Hepatocyte (in vitro differentiated cells): ENCODE measurements around the gene GRID1. TPM values are rescaled to one million over a fixed set of nuclear protein-coding genes. Genes with fewer than 3 reads are reported as not detected.

ENCODE experiments used
- DNase-seq: peaks from one replicate; pipeline ENCODE4 v3.0.0-alpha.2; 2016; ENCODE audit warnings: low spot score
- H2AFZ ChIP-seq: fragments of 200-600 bp; sonication (generic); 2 replicates; pipeline ENCODE4 v1.6.0; 2016; ENCODE audit warnings: antibody characterized with exemption, mild to moderate bottlenecking
- H3K27ac ChIP-seq: fragments of 200-600 bp; sonication (generic); 2 replicates; pipeline ENCODE4 v1.5.1; 2016; ENCODE audit warnings: mild to moderate bottlenecking
- H3K27me3 ChIP-seq: fragments of 200-600 bp; sonication (generic); 2 replicates; pipeline ENCODE4 v1.6.1; 2016
- H3K36me3 ChIP-seq: fragments of 200-600 bp; sonication (generic); replicated peaks from 2 replicates; pipeline ENCODE4 v1.5.1; 2016; ENCODE audit warnings: low read depth; ENCODE audit not compliant: insufficient read depth
- H3K4me1 ChIP-seq: fragments of 200-600 bp; sonication (generic); 2 replicates; pipeline ENCODE4 v1.5.1; 2016; ENCODE audit warnings: mild to moderate bottlenecking, moderate library complexity; ENCODE audit not compliant: insufficient read depth
- H3K4me2 ChIP-seq: fragments of 200-600 bp; sonication (generic); 2 replicates; pipeline ENCODE4 v1.6.0; 2016
- H3K4me3 ChIP-seq: fragments of 200-600 bp; sonication (generic); 2 replicates; pipeline ENCODE4 v1.5.1; 2016; ENCODE audit warnings: mild to moderate bottlenecking
- H3K79me2 ChIP-seq: fragments of 200-600 bp; sonication (generic); 2 replicates; pipeline ENCODE4 v1.6.0; 2017; ENCODE audit warnings: mild to moderate bottlenecking
- H3K9me2 ChIP-seq: fragments of 200-600 bp; sonication (generic); replicated peaks from 2 replicates; pipeline ENCODE4 v1.6.0; 2017; ENCODE audit warnings: mild to moderate bottlenecking; ENCODE audit not compliant: insufficient read depth
- H3K9me3 ChIP-seq: fragments of 200-600 bp; sonication (generic); 2 replicates; pipeline ENCODE4 v1.5.1; 2016; ENCODE audit warnings: low read depth, mild to moderate bottlenecking
- H4K20me1 ChIP-seq: fragments of 200-600 bp; sonication (generic); 2 replicates; pipeline ENCODE4 v1.6.0; 2016; ENCODE audit warnings: mild to moderate bottlenecking; ENCODE audit not compliant: insufficient read depth, poor library complexity, severe bottlenecking
- CTCF ChIP-seq: fragments of 200-600 bp; sonication (generic); IDR thresholded peaks from 2 replicates; pipeline ENCODE4 v1.5.1; 2016; ENCODE audit warnings: antibody characterized with exemption, mild to moderate bottlenecking; ENCODE audit not compliant: poor library complexity
- EZH2 ChIP-seq: fragments of 200-600 bp; sonication (generic); IDR thresholded peaks from 2 replicates; pipeline ENCODE4 v1.6.1; 2016; ENCODE audit warnings: antibody characterized with exemption, mild to moderate bottlenecking, borderline replicate concordance
- EZH2phosphoT487 ChIP-seq: fragments of 200-600 bp; sonication (generic); IDR thresholded peaks from one replicate; pipeline ENCODE4 v1.6.1; 2018; ENCODE audit warnings: antibody characterized with exemption, mild to moderate bottlenecking, low read depth, moderate library complexity; ENCODE audit not compliant: unreplicated experiment, severe bottlenecking
- WGBS: methylation state at CpG from one replicate; pipeline ENCODE4 v1.1.6; 2016; ENCODE audit warnings: low lambda C conversion rate; ENCODE audit errors: missing lambda C conversion rate; 5-methylcytosine and 5-hydroxymethylcytosine counted together
- polyA plus RNA-seq: library from polyadenylated mRNA; unstranded; fragments of >200 nt; fragmentation: Nextera tagmentation; extraction: Ambion mirVana; gene quantifications from 2 replicates; pipeline ENCODE4 v1.2.1, GENCODE V29; 2016
- total RNA-seq: library from RNA; depleted of rRNA; stranded (reverse); fragments of >200 nt; gene quantifications from 2 replicates; pipeline ENCODE4 v1.2.3, GENCODE V29; 2014

GRID1 gene
- total and polyA plus RNA-seq, 2 experiments from 2014 or later = 0.07 to 0.37 TPM

GRCh38 chr10:86060386-86061277, 306.0 kb downstream of the GRID1 start:
- WGBS = 83% methylated on average over 9 of the region's 9 CpGs
- no peaks in the 10 kb centered on the region for H3K4me1 ChIP-seq
- no peak overlapping the region for H3K4me2 ChIP-seq
- DNase-seq = no peak
- no peaks in the 10 kb centered on the region for H3K27me3 ChIP-seq
- H3K9me3 ChIP-seq = no peaks in the 10 kb centered on the region
- H3K4me3 ChIP-seq = no peak overlapping the region
- H3K27ac ChIP-seq = no peak overlapping the region
- no peak overlapping the region for H2AFZ ChIP-seq
- no peaks in the 10 kb centered on the region for H3K79me2 ChIP-seq
- no peaks in the 10 kb centered on the region for H3K9me2 ChIP-seq
- no peak for TF ChIP-seq CTCF
- TF ChIP-seq EZH2 = no peak
- TF ChIP-seq EZH2phosphoT487 = no peak
- no peaks in the 10 kb centered on the region for H3K36me3 ChIP-seq
- no peaks in the 10 kb centered on the region for H4K20me1 ChIP-seq

GRCh38 chr10:86059892-86060291, 306.7 kb downstream of the GRID1 start:
- Histone ChIP-seq H2AFZ (no peak overlapping the region), H3K9me2 (no peaks in the 10 kb centered on the region), H3K4me2 (no peak overlapping the region), H3K79me2 (no peaks in the 10 kb centered on the region), H3K27ac (no peak overlapping the region), H3K4me1 (no peaks in the 10 kb centered on the region), H3K4me3 (no peak overlapping the region), H3K36me3 (no peaks in the 10 kb centered on the region), H3K27me3 (no peaks in the 10 kb centered on the region), H3K9me3 (no peaks in the 10 kb centered on the region), H4K20me1 (no peaks in the 10 kb centered on the region)
- no peak for DNase-seq
- WGBS = 88% methylated on average over 3 of the region's 3 CpGs
- TF ChIP-seq EZH2phosphoT487 (no peak), CTCF (no peak), EZH2 (no peak)

GRCh38 chr10:86058964-86059363, 307.6 kb downstream of the GRID1 start:
- no peak overlapping the region for H2AFZ ChIP-seq
- no peak overlapping the region for H3K27ac ChIP-seq
- no peaks in the 10 kb centered on the region for H3K4me1 ChIP-seq
- H3K9me2 ChIP-seq = no peaks in the 10 kb centered on the region
- no peak for DNase-seq
- no peak overlapping the region for H3K4me3 ChIP-seq
- no peaks in the 10 kb centered on the region for H3K9me3 ChIP-seq
- H3K4me2 ChIP-seq = no peak overlapping the region
- H3K79me2 ChIP-seq = no peaks in the 10 kb centered on the region
- TF ChIP-seq CTCF (no peak), EZH2 (no peak), EZH2phosphoT487 (no peak)
- H3K27me3 ChIP-seq = no peaks in the 10 kb centered on the region
- H3K36me3 ChIP-seq = no peaks in the 10 kb centered on the region
- H4K20me1 ChIP-seq = no peaks in the 10 kb centered on the region
- WGBS = 82% methylated on average over 5 of the region's 5 CpGs
